ENCODE data around the gene CAPN13. TPM values are rescaled to one million over a fixed set of nuclear protein-coding genes. Genes with fewer than 3 reads are reported as not detected.

Gene CAPN13
- total RNA-seq, 1 donor from 2014 or later = not detected

DNA sequence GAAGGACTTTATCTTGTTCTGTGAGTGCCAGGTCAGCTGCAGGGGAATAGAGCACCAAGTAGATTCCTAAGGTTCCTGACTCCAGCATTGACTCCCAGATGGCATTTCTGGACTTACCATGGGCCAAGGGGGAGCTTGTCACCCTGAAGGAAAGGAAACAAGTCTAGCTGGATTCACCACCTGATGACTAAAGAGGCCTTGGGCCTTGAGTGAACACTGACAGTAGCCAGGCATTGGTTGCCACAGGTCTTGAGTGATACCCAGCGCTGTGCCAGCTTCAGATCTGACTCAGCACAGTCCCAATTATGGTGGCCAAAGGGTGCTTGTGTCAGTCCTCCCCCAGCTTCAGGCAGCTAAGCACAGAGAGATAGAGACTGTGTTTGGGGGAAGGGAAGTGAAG is 40.1 kb upstream of the CAPN13 start:
- Histone ChIP-seq H3K4me2 (ENCODE audit: low read length) (no peak overlapping the region), H3K27me3 (ENCODE audit: insufficient read depth, low read length) (no peaks in the 10 kb centered on the region), H3K9ac (ENCODE audit: low read length) (no peak overlapping the region), H3K9me3 (ENCODE audit: insufficient read depth, low read depth, low read length) (peaks cover 6% of the 10 kb centered on the region), H2AFZ (ENCODE audit: low read depth, low read length) (no peak overlapping the region), H4K20me1 (ENCODE audit: insufficient read depth, low read length) (no peaks in the 10 kb centered on the region), H3K36me3 (ENCODE audit: insufficient read depth, low read length) (no peaks in the 10 kb centered on the region), H3K27ac (ENCODE audit: low read depth, low read length) (no peak overlapping the region), H3K4me1 (ENCODE audit: insufficient read depth, low read length) (no peaks in the 10 kb centered on the region), H3K4me3 (ENCODE audit: insufficient read depth, low read depth, low read length) (no peak overlapping the region), H3K79me2 (ENCODE audit: insufficient read depth, low read length) (no peaks in the 10 kb centered on the region)
- DNase-seq (ENCODE audit: low read depth) (no peak), FAIRE-seq (no peak)
- peaks cover 11% of the 10 kb centered on the region for H3K9me3 Mint-ChIP-seq (ENCODE audit: unreplicated experiment)
- H3K4me1 Mint-ChIP-seq (ENCODE audit: low read depth, unreplicated experiment) = no peaks in the 10 kb centered on the region
- no peak overlapping the region for H3K4me3 Mint-ChIP-seq (ENCODE audit: unreplicated experiment)
- peaks cover 6% of the 10 kb centered on the region for H3K27me3 Mint-ChIP-seq (ENCODE audit: low read depth, unreplicated experiment)
- H3K36me3 Mint-ChIP-seq (ENCODE audit: low read depth, unreplicated experiment) = no peaks in the 10 kb centered on the region
- H3K27ac Mint-ChIP-seq (ENCODE audit: unreplicated experiment) = no peak overlapping the region
- TF ChIP-seq EZH2 (IDR thresholded peaks at IDR 0.05; ENCODE audit: insufficient read depth, low read length) = no peak
- TF ChIP-seq, protein P1, sequence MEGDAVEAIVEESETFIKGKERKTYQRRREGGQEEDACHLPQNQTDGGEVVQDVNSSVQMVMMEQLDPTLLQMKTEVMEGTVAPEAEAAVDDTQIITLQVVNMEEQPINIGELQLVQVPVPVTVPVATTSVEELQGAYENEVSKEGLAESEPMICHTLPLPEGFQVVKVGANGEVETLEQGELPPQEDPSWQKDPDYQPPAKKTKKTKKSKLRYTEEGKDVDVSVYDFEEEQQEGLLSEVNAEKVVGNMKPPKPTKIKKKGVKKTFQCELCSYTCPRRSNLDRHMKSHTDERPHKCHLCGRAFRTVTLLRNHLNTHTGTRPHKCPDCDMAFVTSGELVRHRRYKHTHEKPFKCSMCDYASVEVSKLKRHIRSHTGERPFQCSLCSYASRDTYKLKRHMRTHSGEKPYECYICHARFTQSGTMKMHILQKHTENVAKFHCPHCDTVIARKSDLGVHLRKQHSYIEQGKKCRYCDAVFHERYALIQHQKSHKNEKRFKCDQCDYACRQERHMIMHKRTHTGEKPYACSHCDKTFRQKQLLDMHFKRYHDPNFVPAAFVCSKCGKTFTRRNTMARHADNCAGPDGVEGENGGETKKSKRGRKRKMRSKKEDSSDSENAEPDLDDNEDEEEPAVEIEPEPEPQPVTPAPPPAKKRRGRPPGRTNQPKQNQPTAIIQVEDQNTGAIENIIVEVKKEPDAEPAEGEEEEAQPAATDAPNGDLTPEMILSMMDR (IDR thresholded peaks at IDR 0.05; ENCODE audit: insufficient read depth, low read depth, low read length) = no peak

DNA sequence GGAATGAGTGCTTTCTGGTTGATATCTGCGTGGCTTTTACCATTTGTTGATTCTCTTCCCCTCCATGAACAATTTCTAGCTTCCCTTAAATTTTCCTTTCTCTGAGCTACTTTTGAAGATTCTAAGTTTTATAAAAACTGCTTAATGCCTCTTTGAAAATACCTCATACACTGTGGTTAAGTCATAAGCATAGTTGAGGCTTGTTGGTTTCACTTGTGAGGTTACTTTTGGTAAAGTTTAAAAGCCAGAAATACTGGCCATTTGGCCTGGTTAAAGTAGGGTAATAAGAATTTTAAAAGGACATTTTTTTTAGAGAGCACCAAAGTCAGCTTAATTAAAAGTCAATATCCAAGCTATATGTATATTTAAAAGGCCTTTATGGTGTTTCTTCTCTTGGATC is 21.3 kb upstream of the CAPN13 start:
- DNase-seq (ENCODE audit: low read depth) = no peak
- H2AFZ ChIP-seq (ENCODE audit: low read depth, low read length) = no peak overlapping the region
- no peaks in the 10 kb centered on the region for H3K79me2 ChIP-seq (ENCODE audit: insufficient read depth, low read length)
- H3K4me1 ChIP-seq (ENCODE audit: insufficient read depth, low read length) = no peaks in the 10 kb centered on the region
- H3K36me3 ChIP-seq (ENCODE audit: insufficient read depth, low read length) = no peaks in the 10 kb centered on the region
- TF ChIP-seq EZH2 (IDR thresholded peaks at IDR 0.05; ENCODE audit: insufficient read depth, low read length) = no peak
- TF ChIP-seq, protein P1 (IDR thresholded peaks at IDR 0.05; ENCODE audit: insufficient read depth, low read depth, low read length) = no peak
- Mint-ChIP-seq H3K4me3 (ENCODE audit: unreplicated experiment) (no peak overlapping the region), H3K27ac (ENCODE audit: unreplicated experiment) (no peak overlapping the region), H3K9me3 (ENCODE audit: unreplicated experiment) (peaks cover 7% of the 10 kb centered on the region), H3K36me3 (ENCODE audit: low read depth, unreplicated experiment) (no peaks in the 10 kb centered on the region), H3K4me1 (ENCODE audit: low read depth, unreplicated experiment) (no peaks in the 10 kb centered on the region), H3K27me3 (ENCODE audit: low read depth, unreplicated experiment) (no peaks in the 10 kb centered on the region)
- no peaks in the 10 kb centered on the region for H3K27me3 ChIP-seq (ENCODE audit: insufficient read depth, low read length)
- H3K9me3 ChIP-seq (ENCODE audit: insufficient read depth, low read depth, low read length) = peaks cover 7% of the 10 kb centered on the region
- no peak overlapping the region for H3K27ac ChIP-seq (ENCODE audit: low read depth, low read length)
- H3K4me2 ChIP-seq (ENCODE audit: low read length) = no peak overlapping the region
- no peak overlapping the region for H3K4me3 ChIP-seq (ENCODE audit: insufficient read depth, low read depth, low read length)
- H4K20me1 ChIP-seq (ENCODE audit: insufficient read depth, low read length) = no peaks in the 10 kb centered on the region
- H3K9ac ChIP-seq (ENCODE audit: low read length) = no peak overlapping the region
- FAIRE-seq = no peak

DNA sequence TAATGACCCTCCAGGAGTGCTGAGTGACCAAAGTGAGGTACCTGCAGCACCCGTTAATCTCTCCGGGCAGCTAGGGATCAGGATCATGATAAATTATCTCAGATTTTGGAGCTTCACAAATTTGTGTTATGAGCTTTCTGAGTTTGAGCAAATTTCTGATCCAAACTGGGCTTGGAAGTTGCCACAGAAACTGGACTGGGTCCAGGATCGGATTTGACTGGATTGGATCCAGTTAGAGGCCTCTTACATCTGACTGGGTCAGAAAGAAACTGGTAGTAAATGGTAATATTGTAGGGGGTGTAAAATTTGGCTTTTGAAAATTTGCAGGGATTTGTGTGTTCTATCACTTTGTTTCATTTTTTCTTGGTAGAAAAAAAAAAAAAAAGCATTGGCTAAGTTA is 19.7 kb upstream of the CAPN13 start:
- Histone ChIP-seq H3K27ac (ENCODE audit: low read depth, low read length) (no peak overlapping the region), H3K9ac (ENCODE audit: low read length) (no peak overlapping the region), H3K4me3 (ENCODE audit: insufficient read depth, low read depth, low read length) (no peak overlapping the region), H3K27me3 (ENCODE audit: insufficient read depth, low read length) (no peaks in the 10 kb centered on the region), H4K20me1 (ENCODE audit: insufficient read depth, low read length) (no peaks in the 10 kb centered on the region), H3K4me1 (ENCODE audit: insufficient read depth, low read length) (no peaks in the 10 kb centered on the region), H3K9me3 (ENCODE audit: insufficient read depth, low read depth, low read length) (peaks cover 7% of the 10 kb centered on the region), H3K4me2 (ENCODE audit: low read length) (no peak overlapping the region), H3K79me2 (ENCODE audit: insufficient read depth, low read length) (no peaks in the 10 kb centered on the region), H3K36me3 (ENCODE audit: insufficient read depth, low read length) (no peaks in the 10 kb centered on the region), H2AFZ (ENCODE audit: low read depth, low read length) (no peak overlapping the region)
- no peak for DNase-seq (ENCODE audit: low read depth)
- Mint-ChIP-seq H3K4me1 (ENCODE audit: low read depth, unreplicated experiment) (no peaks in the 10 kb centered on the region), H3K27ac (ENCODE audit: unreplicated experiment) (no peak overlapping the region), H3K4me3 (ENCODE audit: unreplicated experiment) (no peak overlapping the region), H3K36me3 (ENCODE audit: low read depth, unreplicated experiment) (no peaks in the 10 kb centered on the region), H3K9me3 (ENCODE audit: unreplicated experiment) (peaks cover 7% of the 10 kb centered on the region), H3K27me3 (ENCODE audit: low read depth, unreplicated experiment) (peaks cover 2% of the 10 kb centered on the region)
- TF ChIP-seq, protein P1 (IDR thresholded peaks at IDR 0.05; ENCODE audit: insufficient read depth, low read depth, low read length) = no peak
- no peak for TF ChIP-seq EZH2 (IDR thresholded peaks at IDR 0.05; ENCODE audit: insufficient read depth, low read length)
- no peak for FAIRE-seq
